CD4-positive, alpha-beta memory T cell (primary cell): ENCODE data around the gene ZFR. TPM values are rescaled to one million over a fixed set of nuclear protein-coding genes. Genes with fewer than 3 reads are reported as not detected.
A peak's percentile ranks its signal among the peaks of the same experiment; 100 is the strongest.

Experiments
- CTCF ChIA-PET: fragments of 350-600 bp; sonication (Branson Sonifier 250); formaldehyde crosslinking; loops from one replicate; lab custom pipeline; 2021; ENCODE audit warnings: inconsistent platforms; ENCODE audit not compliant: partially characterized antibody; lab: Charles Lee
- POLR2A ChIA-PET: fragments of 350-600 bp; sonication (Branson Sonifier 250); formaldehyde crosslinking; loops from one replicate; lab custom pipeline; 2021; ENCODE audit not compliant: partially characterized antibody; lab: Charles Lee
- DNase-seq, 5 donors: peaks; one replicate each; pipeline versions ENCODE4 v3.0.0 to v3.0.0-alpha.2; 2020 to 2022; ENCODE audit warnings: mixed read lengths in 1 of 5
- H3K27ac ChIP-seq: one replicate; pipeline ENCODE4 v1.7.0; 2013; ENCODE audit warnings: low read depth, low read length
- H3K27me3 ChIP-seq: 2 replicates; pipeline ENCODE4 v1.7.0; 2013; ENCODE audit warnings: mild to moderate bottlenecking, low read length, moderate library complexity; ENCODE audit not compliant: insufficient read depth
- H3K36me3 ChIP-seq: 2 replicates; pipeline ENCODE4 v1.7.0; 2013; ENCODE audit warnings: mild to moderate bottlenecking, low read length, moderate library complexity; ENCODE audit not compliant: insufficient read depth
- H3K4me1 ChIP-seq: 2 replicates; pipeline ENCODE4 v1.7.0; 2013; ENCODE audit warnings: mild to moderate bottlenecking, low read length, moderate library complexity; ENCODE audit not compliant: insufficient read depth
- H3K4me3 ChIP-seq, 2 donors: one replicate each; pipeline ENCODE4 v1.7.0; 2013; ENCODE audit warnings: low read length in 2 of 2, mild to moderate bottlenecking in 1 of 2
- H3K9me3 ChIP-seq, 2 donors: one replicate each; pipeline ENCODE4 v1.7.0; 2013; ENCODE audit warnings: low read length in 2 of 2, control low read depth in 1 of 2; ENCODE audit not compliant: control insufficient read depth in 1 of 2
- H3K27ac Mint-ChIP-seq, 7 donors: one replicate each; pipeline ENCODE4 v1.8.0; 2020 to 2021; ENCODE audit warnings: mixed read lengths in 7 of 7, mild to moderate bottlenecking in 6 of 7, inconsistent platforms in 3 of 7, moderate library complexity in 3 of 7
- H3K27me3 Mint-ChIP-seq, 2 donors: one replicate each; pipeline ENCODE4 v1.8.0; 2020 to 2021; ENCODE audit warnings: mixed read lengths in 2 of 2
- H3K36me3 Mint-ChIP-seq, 2 donors: one replicate each; pipeline ENCODE4 v1.8.0; 2020 to 2021; ENCODE audit warnings: mixed read lengths in 2 of 2, inconsistent platforms in 1 of 2, mild to moderate bottlenecking in 1 of 2
- H3K4me1 Mint-ChIP-seq, 4 donors: one replicate each; pipeline ENCODE4 v1.8.0; 2020 to 2021; ENCODE audit warnings: mixed read lengths in 4 of 4, mild to moderate bottlenecking in 1 of 4
- H3K4me3 Mint-ChIP-seq, 8 donors: one replicate each; pipeline ENCODE4 v1.8.0; 2020 to 2021; ENCODE audit warnings: mixed read lengths in 8 of 8, mild to moderate bottlenecking in 7 of 8, moderate library complexity in 6 of 8, inconsistent platforms in 3 of 8
- H3K9me3 Mint-ChIP-seq, 8 donors: one replicate each; pipeline ENCODE4 v1.8.0; 2020 to 2021; ENCODE audit warnings: mixed read lengths in 8 of 8, mild to moderate bottlenecking in 5 of 8, inconsistent platforms in 3 of 8, moderate library complexity in 1 of 8
- intact Hi-C: fragments of 100-400 bp; cut with micrococcal nuclease; formaldehyde crosslinking; loops from one replicate; pipeline ENCODE4 v1.15.1; 2023
- polyA plus RNA-seq, 2 donors: library from polyadenylated mRNA; unstranded; fragments of 300-500 nt; fragmentation: Illumina TruSeq; gene quantifications; one replicate each; pipeline ENCODE4 v1.2.3, GENCODE V29; 2021
- total RNA-seq, 2 experiments: library from RNA; stranded (reverse); gene quantifications; one replicate each; pipeline ENCODE4 v1.2.3, GENCODE V29; 2021

Gene ZFR
- total and polyA plus RNA-seq, 4 experiments from 2014 or later: 60.1 to 102 (median 72.3) TPM

DNA sequence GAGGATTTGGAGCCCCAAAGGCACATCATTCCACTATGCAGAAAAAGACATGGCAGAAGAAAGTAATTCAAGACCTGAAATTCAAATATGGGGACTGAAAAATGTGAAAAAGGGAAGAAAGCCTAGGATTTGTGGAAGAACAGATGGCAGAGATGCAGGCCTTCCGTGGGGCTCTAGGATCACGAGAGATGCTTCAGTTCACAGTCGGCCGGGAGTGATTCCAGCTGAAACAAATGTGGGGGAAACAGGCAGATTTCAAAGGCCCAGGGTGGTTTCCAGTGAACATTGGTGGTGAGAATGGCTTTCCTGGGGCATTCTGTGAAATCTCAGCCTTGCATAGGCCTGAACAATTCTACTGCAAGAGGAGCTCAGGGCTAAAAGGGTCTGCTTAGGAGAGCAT lies 34.6 kb upstream of the ZFR start:
- H3K4me3 ChIP-seq: no peak overlapping the region
- no peaks in the 10 kb centered on the region for H3K4me1 ChIP-seq
- H3K27me3 ChIP-seq: no peaks in the 10 kb centered on the region
- no peak for DNase-seq
- Mint-ChIP-seq H3K27ac (no peak overlapping the region), H3K4me3 (no peak overlapping the region), H3K9me3 (no peaks in the 10 kb centered on the region), H3K4me1 (no peaks in the 10 kb centered on the region), H3K36me3 (no peaks in the 10 kb centered on the region), H3K27me3 (no peaks in the 10 kb centered on the region)
- ChIA-PET POLR2A (no interaction called here), CTCF (interaction anchor here (2.6 to 13.4 kb wide), 2 partner anchors 11 to 112 kb away, joined by 12 to 541 read pairs; no protein-coding TSS in a partner anchor)
- no peaks in the 10 kb centered on the region for H3K9me3 ChIP-seq
- H3K27ac ChIP-seq: no peak overlapping the region
- intact Hi-C loops: no loop called here
- no peaks in the 10 kb centered on the region for H3K36me3 ChIP-seq

DNA sequence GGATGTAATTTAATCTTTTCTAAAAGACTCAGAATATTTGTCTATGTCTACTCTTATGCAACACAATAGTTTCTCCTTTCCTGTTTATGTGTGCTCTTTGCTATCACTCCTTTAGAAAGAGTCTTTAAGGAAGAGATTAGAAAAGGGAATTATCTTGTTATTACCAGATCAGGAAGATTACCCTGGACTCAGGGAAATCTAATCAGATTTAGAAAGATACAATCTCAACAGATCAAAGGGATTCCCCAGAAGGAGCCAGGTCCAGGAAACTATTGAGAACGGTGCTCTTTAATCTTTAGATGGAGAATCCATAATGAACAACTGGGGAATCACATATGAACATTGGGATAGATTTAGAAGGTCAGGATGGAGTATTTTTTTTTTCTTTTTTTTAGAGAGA lies 32.4 kb upstream of the ZFR start:
- Mint-ChIP-seq H3K4me3 (no peak overlapping the region), H3K36me3 (no peaks in the 10 kb centered on the region), H3K4me1 (no peaks in the 10 kb centered on the region), H3K27me3 (no peaks in the 10 kb centered on the region), H3K27ac (no peak overlapping the region), H3K9me3 (peaks cover 0 to 2% (median 0%) of the 10 kb centered on the region in 8 donors)
- Histone ChIP-seq H3K27me3 (no peaks in the 10 kb centered on the region), H3K36me3 (no peaks in the 10 kb centered on the region), H3K9me3 (no peaks in the 10 kb centered on the region), H3K4me3 (no peak overlapping the region), H3K4me1 (no peaks in the 10 kb centered on the region), H3K27ac (no peak overlapping the region)
- DNase-seq: no peak
- intact Hi-C loops: no loop called here
- ChIA-PET POLR2A (no interaction called here), CTCF (no interaction called here)

DNA sequence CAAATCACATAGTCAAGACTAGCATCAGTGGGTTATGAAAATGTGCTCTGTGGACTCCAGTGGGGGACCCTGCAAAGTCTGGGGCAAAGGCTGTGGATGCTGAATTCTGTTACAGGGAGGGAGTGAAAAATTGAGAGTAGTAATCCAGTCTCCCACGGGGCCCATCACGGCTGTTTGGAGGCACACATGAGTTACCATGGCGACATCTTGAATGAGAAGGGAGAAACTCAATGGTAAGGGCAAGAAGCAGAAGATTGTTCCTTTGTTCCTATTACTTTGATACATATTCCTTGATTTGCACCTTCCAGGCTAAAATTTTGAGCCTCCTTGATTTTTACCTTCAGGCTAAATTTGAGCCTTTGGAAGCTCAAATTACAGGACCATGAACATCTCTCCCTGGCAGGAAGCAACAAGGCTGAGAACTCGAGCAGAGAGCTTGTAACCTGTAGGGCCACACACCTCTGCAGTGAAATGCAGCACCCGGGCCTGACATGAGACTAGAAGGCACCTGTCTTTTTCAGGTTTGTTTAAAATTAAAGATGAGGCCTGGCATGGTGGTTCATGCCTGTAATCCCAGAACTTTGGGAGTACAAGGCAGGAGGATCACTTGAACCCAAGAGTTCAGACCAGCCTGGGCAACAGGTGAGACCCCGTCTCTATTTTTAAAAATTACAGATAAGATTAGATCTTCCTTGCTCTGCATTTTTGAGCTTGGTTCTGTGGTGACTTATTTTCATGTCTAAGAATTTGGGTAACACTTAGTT lies 31.0 kb upstream of the ZFR start:
- H3K4me1 Mint-ChIP-seq: no peaks in the 10 kb centered on the region
- H3K9me3 Mint-ChIP-seq: peaks cover 0 to 2% (median 0%) of the 10 kb centered on the region in 8 donors
- no peaks in the 10 kb centered on the region for H3K36me3 Mint-ChIP-seq
- POLR2A ChIA-PET: no interaction called here
- DNase-seq: no peak
- Histone ChIP-seq H3K27ac (no peak overlapping the region), H3K9me3 (no peaks in the 10 kb centered on the region), H3K4me1 (no peaks in the 10 kb centered on the region), H3K27me3 (no peaks in the 10 kb centered on the region), H3K4me3 (no peak overlapping the region), H3K36me3 (no peaks in the 10 kb centered on the region)
- CTCF ChIA-PET: interaction anchor here (1.4 to 1.7 kb wide), 2 partner anchors 15 to 115 kb away, joined by 5 read pairs; no protein-coding TSS in a partner anchor
- intact Hi-C loops: no loop called here
- no peaks in the 10 kb centered on the region for H3K27me3 Mint-ChIP-seq
- H3K27ac Mint-ChIP-seq: no peak overlapping the region
- H3K4me3 Mint-ChIP-seq: no peak overlapping the region

GRCh38 chr5:32474209-32474854 lies 29.8 kb upstream of the ZFR start:
- H3K36me3 ChIP-seq: no peaks in the 10 kb centered on the region
- no peaks in the 10 kb centered on the region for H3K27me3 ChIP-seq
- no peak for DNase-seq
- no peaks in the 10 kb centered on the region for H3K4me1 ChIP-seq
- Mint-ChIP-seq H3K4me3 (no peak overlapping the region), H3K27ac (no peak overlapping the region), H3K4me1 (no peaks in the 10 kb centered on the region), H3K36me3 (no peaks in the 10 kb centered on the region), H3K9me3 (peaks cover 0 to 2% (median 0%) of the 10 kb centered on the region in 8 donors), H3K27me3 (no peaks in the 10 kb centered on the region)
- CTCF ChIA-PET: interaction anchor here (1.2 to 1.7 kb wide), 3 partner anchors 16 to 116 kb away, joined by 3 to 5 read pairs (median 5); no protein-coding TSS in a partner anchor
- intact Hi-C loops: no loop called here
- no peak overlapping the region for H3K4me3 ChIP-seq
- POLR2A ChIA-PET: no interaction called here
- H3K9me3 ChIP-seq: no peaks in the 10 kb centered on the region
- H3K27ac ChIP-seq: no peak overlapping the region

- Histone ChIP-seq H3K27ac (no peak overlapping the region), H3K27me3 (no peaks in the 10 kb centered on the region), H3K4me3 (no peak overlapping the region), H3K4me1 (no peaks in the 10 kb centered on the region), H3K36me3 (no peaks in the 10 kb centered on the region), H3K9me3 (no peaks in the 10 kb centered on the region)
- ChIA-PET POLR2A (no interaction called here), CTCF (interaction anchor here (0.9 kb wide), 1 partner anchor 8 kb away, joined by 3 read pairs; no protein-coding TSS in a partner anchor)
- no peak overlapping the region for H3K4me3 Mint-ChIP-seq
- no peak for DNase-seq
- H3K36me3 Mint-ChIP-seq: no peaks in the 10 kb centered on the region
- H3K9me3 Mint-ChIP-seq: peaks cover 0 to 2% (median 0%) of the 10 kb centered on the region in 8 donors
- intact Hi-C loops: no loop called here
- H3K27ac Mint-ChIP-seq: peak overlapping the region in 1 of 7 donors; percentile 60
- no peaks in the 10 kb centered on the region for H3K27me3 Mint-ChIP-seq
- H3K4me1 Mint-ChIP-seq: no peaks in the 10 kb centered on the region
These were observed 28.5 kb upstream of the ZFR start for GRCh38 chr5:32473072-32473471.

- Mint-ChIP-seq H3K36me3 (no peaks in the 10 kb centered on the region), H3K4me3 (no peak overlapping the region), H3K27ac (no peak overlapping the region), H3K27me3 (no peaks in the 10 kb centered on the region), H3K9me3 (peaks cover 0 to 2% (median 0%) of the 10 kb centered on the region in 8 donors), H3K4me1 (no peaks in the 10 kb centered on the region)
- POLR2A ChIA-PET: no interaction called here
- Histone ChIP-seq H3K4me3 (no peak overlapping the region), H3K4me1 (no peaks in the 10 kb centered on the region), H3K9me3 (no peaks in the 10 kb centered on the region), H3K27ac (no peak overlapping the region), H3K36me3 (no peaks in the 10 kb centered on the region), H3K27me3 (no peaks in the 10 kb centered on the region)
- intact Hi-C loops: no loop called here
- no peak for DNase-seq
- CTCF ChIA-PET: interaction anchor here (0.9 to 1.4 kb wide), 2 partner anchors 9 to 118 kb away, joined by 3 read pairs; no protein-coding TSS in a partner anchor
These were observed 27.2 kb upstream of the ZFR start for GRCh38 chr5:32471784-32472183.

- H3K9me3 ChIP-seq: no peaks in the 10 kb centered on the region
- intact Hi-C loops: no loop called here
- no peaks in the 10 kb centered on the region for H3K9me3 Mint-ChIP-seq
- no peaks in the 10 kb centered on the region for H3K36me3 Mint-ChIP-seq
- H3K27ac Mint-ChIP-seq: no peak overlapping the region
- H3K27ac ChIP-seq: no peak overlapping the region
- no peak overlapping the region for H3K4me3 Mint-ChIP-seq
- no peaks in the 10 kb centered on the region for H3K27me3 Mint-ChIP-seq
- CTCF ChIA-PET: interaction anchor here (2.1 to 2.4 kb wide), 2 partner anchors 26 to 125 kb away, joined by 6 to 11 read pairs; no protein-coding TSS in a partner anchor
- POLR2A ChIA-PET: no interaction called here
- H3K4me3 ChIP-seq: no peak overlapping the region
- H3K36me3 ChIP-seq: no peaks in the 10 kb centered on the region
- no peaks in the 10 kb centered on the region for H3K4me1 ChIP-seq
- H3K27me3 ChIP-seq: no peaks in the 10 kb centered on the region
- DNase-seq: no peak
- H3K4me1 Mint-ChIP-seq: peaks cover 0 to 3% (median 0%) of the 10 kb centered on the region in 4 donors
These were observed 20.5 kb upstream of the ZFR start for GRCh38 chr5:32465076-32465475.
